ENCODE results near the gene DCAF6.

DNA sequence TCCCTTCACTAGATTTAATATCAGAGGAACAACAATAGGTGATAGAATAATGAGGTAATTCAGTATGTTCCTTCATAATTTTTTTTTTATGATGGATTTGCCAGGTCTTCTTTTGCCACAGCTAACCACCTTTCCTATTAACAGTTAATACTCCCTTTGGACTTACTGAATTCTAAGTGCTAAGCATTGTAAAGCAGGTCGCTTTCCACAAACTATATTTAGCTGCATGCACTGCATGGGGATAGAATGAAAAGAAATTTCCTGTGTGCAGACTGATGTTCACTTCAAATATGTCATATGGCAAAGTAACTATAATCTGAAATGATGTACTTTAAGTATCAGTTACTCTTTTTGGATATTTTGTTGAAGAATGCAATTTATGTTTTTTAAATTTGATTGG is 114.4 kb downstream of the DCAF6 start:
- TF ChIP-seq, protein P1, sequence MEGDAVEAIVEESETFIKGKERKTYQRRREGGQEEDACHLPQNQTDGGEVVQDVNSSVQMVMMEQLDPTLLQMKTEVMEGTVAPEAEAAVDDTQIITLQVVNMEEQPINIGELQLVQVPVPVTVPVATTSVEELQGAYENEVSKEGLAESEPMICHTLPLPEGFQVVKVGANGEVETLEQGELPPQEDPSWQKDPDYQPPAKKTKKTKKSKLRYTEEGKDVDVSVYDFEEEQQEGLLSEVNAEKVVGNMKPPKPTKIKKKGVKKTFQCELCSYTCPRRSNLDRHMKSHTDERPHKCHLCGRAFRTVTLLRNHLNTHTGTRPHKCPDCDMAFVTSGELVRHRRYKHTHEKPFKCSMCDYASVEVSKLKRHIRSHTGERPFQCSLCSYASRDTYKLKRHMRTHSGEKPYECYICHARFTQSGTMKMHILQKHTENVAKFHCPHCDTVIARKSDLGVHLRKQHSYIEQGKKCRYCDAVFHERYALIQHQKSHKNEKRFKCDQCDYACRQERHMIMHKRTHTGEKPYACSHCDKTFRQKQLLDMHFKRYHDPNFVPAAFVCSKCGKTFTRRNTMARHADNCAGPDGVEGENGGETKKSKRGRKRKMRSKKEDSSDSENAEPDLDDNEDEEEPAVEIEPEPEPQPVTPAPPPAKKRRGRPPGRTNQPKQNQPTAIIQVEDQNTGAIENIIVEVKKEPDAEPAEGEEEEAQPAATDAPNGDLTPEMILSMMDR (conservative IDR thresholded peaks at IDR 0.05; ENCODE audit: low read depth, low read length): no peak
- no peak for TF ChIP-seq EZH2 (IDR thresholded peaks at IDR 0.05; ENCODE audit: borderline replicate concordance, low read depth, low read length, poor library complexity, severe bottlenecking)
